GM12891 (cell line): Measurements from ENCODE around the gene SHC4.

Experiments
- DNase-seq: peaks from one replicate; pipeline ENCODE4 v3.0.0; 2011; ENCODE audit warnings: low spot score; ENCODE audit not compliant: insufficient read length
- FAIRE-seq: peaks from 2 replicates; lab custom pipeline; 2011; peaks lifted over from hg19 to GRCh38; lab: Jason Lieb, UNC
- PAX5 ChIP-seq: IDR thresholded peaks from 2 replicates; pipeline ENCODE4 v1.6.1; 2011; ENCODE audit warnings: low read length, moderate library complexity, mild to moderate bottlenecking; ENCODE audit not compliant: insufficient read depth, severe bottlenecking
- POLR2A ChIP-seq: IDR thresholded peaks from 2 replicates; pipeline ENCODE4 v1.6.1; 2011; ENCODE audit warnings: low read depth, low read length, control low read depth
- POLR2AphosphoS5 ChIP-seq: IDR thresholded peaks from 2 replicates; pipeline ENCODE4 v1.6.1; 2011; ENCODE audit warnings: low read depth, low read length, control low read depth
- POU2F2 ChIP-seq: IDR thresholded peaks from 2 replicates; pipeline ENCODE4 v1.6.1; 2011; ENCODE audit warnings: low read depth, mild to moderate bottlenecking, control low read depth, low read length, moderate library complexity
- SPI1 ChIP-seq: IDR thresholded peaks from 2 replicates; pipeline ENCODE4 v1.6.1; 2011; ENCODE audit warnings: low read depth, low read length, control low read depth
- TAF1 ChIP-seq: IDR thresholded peaks from 2 replicates; pipeline ENCODE4 v1.6.1; 2011; ENCODE audit warnings: low read depth, low read length, control low read depth

Gene SHC4

GRCh38 chr15:48985516-48985915 is 21.8 kb upstream of the SHC4 start:
- no peak for TF ChIP-seq PAX5
- no peak for TF ChIP-seq POLR2AphosphoS5
- no peak for TF ChIP-seq SPI1
- no peak for TF ChIP-seq TAF1
- no peak for TF ChIP-seq POLR2A
- TF ChIP-seq POU2F2 = no peak
- no peak for DNase-seq
- no peak for FAIRE-seq

GRCh38 chr15:48984811-48985352 is 21.2 kb upstream of the SHC4 start:
- TF ChIP-seq POLR2A = no peak
- TF ChIP-seq TAF1 = no peak
- TF ChIP-seq SPI1 = no peak
- TF ChIP-seq POLR2AphosphoS5 = no peak
- TF ChIP-seq POU2F2 = no peak
- no peak for TF ChIP-seq PAX5
- DNase-seq (no peak), FAIRE-seq (no peak)

GRCh38 chr15:48984021-48984710 is 20.4 kb upstream of the SHC4 start:
- FAIRE-seq (no peak), DNase-seq (no peak)
- no peak for TF ChIP-seq POU2F2

- TF ChIP-seq POLR2A = no peak
- no peak for TF ChIP-seq SPI1
- no peak for TF ChIP-seq PAX5
- TF ChIP-seq POLR2AphosphoS5 = no peak
- TF ChIP-seq TAF1 = no peak
- TF ChIP-seq POU2F2 = no peak
- FAIRE-seq = no peak
These were observed 19.6 kb upstream of the SHC4 start for GRCh38 chr15:48983300-48983699.

GRCh38 chr15:48981941-48982340 is 18.2 kb upstream of the SHC4 start:
- FAIRE-seq (no peak), DNase-seq (no peak)
- TF ChIP-seq POU2F2 (no peak), PAX5 (no peak), POLR2AphosphoS5 (no peak), TAF1 (no peak), POLR2A (no peak), SPI1 (no peak)

More at GRCh38 chr15:48983300-48983699, 19.6 kb upstream of the SHC4 start:
- no peak for DNase-seq

- TF ChIP-seq TAF1 (no peak), POLR2AphosphoS5 (no peak), POLR2A (no peak), SPI1 (no peak), PAX5 (no peak), POU2F2 (no peak)
- FAIRE-seq (no peak), DNase-seq (no peak)
These were observed 14.9 kb upstream of the SHC4 start for GRCh38 chr15:48978638-48979037.

- no peak for DNase-seq
- no peak for FAIRE-seq
- TF ChIP-seq POLR2AphosphoS5 (no peak), TAF1 (no peak), PAX5 (no peak), POLR2A (no peak), SPI1 (no peak), POU2F2 (no peak)
These were observed 12.8 kb upstream of the SHC4 start for GRCh38 chr15:48976444-48977088.

GRCh38 chr15:48975472-48976419 is 12.0 kb upstream of the SHC4 start:
- DNase-seq (peak; percentile 77), FAIRE-seq (peak; percentile 79)
- TF ChIP-seq PAX5 (no peak), SPI1 (no peak), POLR2AphosphoS5 (no peak), TAF1 (no peak), POLR2A (no peak), POU2F2 (no peak)

- FAIRE-seq = no peak
- TF ChIP-seq POU2F2 = no peak
- TF ChIP-seq TAF1 = no peak
- TF ChIP-seq PAX5 = no peak
- TF ChIP-seq POLR2AphosphoS5 = no peak
- TF ChIP-seq POLR2A = no peak
- DNase-seq = no peak
These were observed 11.2 kb upstream of the SHC4 start for GRCh38 chr15:48974882-48975281.
